HEK293T (cell line): Measurements from ENCODE around the gene RFNG.

Experiments
- CTCF ChIA-PET: fragments of 350-600 bp; formaldehyde crosslinking; extraction: SDS; loops from one replicate; lab custom pipeline; 2021; ENCODE audit warnings: antibody characterized with exemption, inconsistent platforms; lab: Yijun Ruan, JAX
- POLR2A ChIA-PET: fragments of 350-600 bp; formaldehyde crosslinking; extraction: SDS; loops from one replicate; lab custom pipeline; 2020; ENCODE audit warnings: antibody characterized with exemption, inconsistent platforms; lab: Yijun Ruan, JAX
- DNase-seq: peaks from one replicate; pipeline ENCODE4 v3.0.0; 2012; ENCODE audit warnings: mixed read lengths; ENCODE audit errors: extremely low spot score
- ARNT ChIP-seq: fragments of 450-650 bp; IDR thresholded peaks from 2 replicates; pipeline ENCODE4 v1.6.1; 2017; ENCODE audit warnings: mild to moderate bottlenecking
- BHLHE40 ChIP-seq: fragments of 450-650 bp; IDR thresholded peaks from 2 replicates; pipeline ENCODE4 v1.6.1; 2016; ENCODE audit warnings: mild to moderate bottlenecking, moderate library complexity, borderline replicate concordance
- CTBP1 ChIP-seq: fragments of 450-650 bp; IDR thresholded peaks from 2 replicates; pipeline ENCODE4 v1.6.1; 2016; ENCODE audit warnings: borderline replicate concordance
- ELF4 ChIP-seq: fragments of 450-650 bp; IDR thresholded peaks from 2 replicates; pipeline ENCODE4 v1.6.1; 2017; ENCODE audit warnings: antibody characterized with exemption
- FOXA1 ChIP-seq: fragments of 450-650 bp; IDR thresholded peaks from 2 replicates; pipeline ENCODE4 v1.6.1; 2016; ENCODE audit warnings: mild to moderate bottlenecking
- FOXK2 ChIP-seq: fragments of 450-650 bp; IDR thresholded peaks from 2 replicates; pipeline ENCODE4 v1.6.1; 2016; ENCODE audit warnings: mild to moderate bottlenecking
- FOXM1 ChIP-seq: fragments of 450-650 bp; IDR thresholded peaks from 2 replicates; pipeline ENCODE4 v1.6.1; 2017; ENCODE audit warnings: mild to moderate bottlenecking, borderline replicate concordance
- HDGF ChIP-seq: fragments of 450-650 bp; IDR thresholded peaks from 2 replicates; pipeline ENCODE4 v1.6.1; 2017; ENCODE audit warnings: antibody characterized with exemption, borderline replicate concordance
- L3MBTL2 ChIP-seq: fragments of 450-650 bp; conservative IDR thresholded peaks from 2 replicates; pipeline ENCODE4 v1.6.1; 2016; ENCODE audit warnings: mild to moderate bottlenecking
- LEF1 ChIP-seq: fragments of 450-650 bp; IDR thresholded peaks from 2 replicates; pipeline ENCODE4 v1.6.1; 2017; ENCODE audit warnings: mild to moderate bottlenecking, borderline replicate concordance
- NFRKB ChIP-seq: fragments of 450-650 bp; IDR thresholded peaks from 2 replicates; pipeline ENCODE4 v1.6.1; 2016; ENCODE audit warnings: mild to moderate bottlenecking, moderate library complexity
- PKNOX1 ChIP-seq: fragments of 450-650 bp; IDR thresholded peaks from 2 replicates; pipeline ENCODE4 v1.6.1; 2016
- SP1 ChIP-seq: fragments of 450-650 bp; IDR thresholded peaks from 2 replicates; pipeline ENCODE4 v1.6.1; 2017
- SUZ12 ChIP-seq: fragments of 450-650 bp; IDR thresholded peaks from 2 replicates; pipeline ENCODE4 v1.6.1; 2016; ENCODE audit warnings: mild to moderate bottlenecking
- TARDBP ChIP-seq: fragments of 450-650 bp; IDR thresholded peaks from 2 replicates; pipeline ENCODE4 v1.6.1; 2016
- ZNF384 ChIP-seq: fragments of 450-650 bp; IDR thresholded peaks from 2 replicates; pipeline ENCODE4 v1.6.1; 2016

RFNG gene

GRCh38 chr17:82076018-82076784, 24.6 kb upstream of the RFNG start:
- DNase-seq: no peak
- POLR2A ChIA-PET: interaction anchor here (1.2 to 1.9 kb wide), 4 partner anchors 10 to 22 kb away, joined by 3 to 9 read pairs (median 6); partner anchors contain the start of genes DUS1L and FASN
- no peak for TF ChIP-seq PKNOX1
- TF ChIP-seq NFRKB: no peak
- TF ChIP-seq ELF4: no peak
- CTCF ChIA-PET: interaction anchor here (1.5 kb wide), 1 partner anchor 46 kb away, joined by 4 read pairs; no protein-coding TSS in a partner anchor

GRCh38 chr17:82073446-82073845, 21.8 kb upstream of the RFNG start:
- CTCF ChIA-PET: no interaction called here
- TF ChIP-seq BHLHE40: no peak
- TF ChIP-seq L3MBTL2: no peak
- TF ChIP-seq TARDBP: no peak
- no peak for TF ChIP-seq ZNF384
- TF ChIP-seq PKNOX1: no peak
- no peak for DNase-seq
- POLR2A ChIA-PET: interaction anchor here (1.0 kb wide), 1 partner anchor 25 kb away, joined by 4 read pairs; the partner anchor contains the start of gene FASN

- DNase-seq: no peak
- no peak for TF ChIP-seq TARDBP
- TF ChIP-seq CTBP1: no peak
- TF ChIP-seq SUZ12: no peak
- no peak for TF ChIP-seq BHLHE40
- no peak for TF ChIP-seq HDGF
- TF ChIP-seq L3MBTL2: no peak
- TF ChIP-seq ARNT: no peak
- no peak for TF ChIP-seq FOXM1
- no peak for TF ChIP-seq PKNOX1
- no peak for TF ChIP-seq ZNF384
- TF ChIP-seq FOXK2: no peak
- TF ChIP-seq FOXA1: no peak
- no peak for TF ChIP-seq ELF4
- CTCF ChIA-PET: no interaction called here
- POLR2A ChIA-PET: interaction anchor here (1.0 kb wide), 1 partner anchor 26 kb away, joined by 4 read pairs; the partner anchor contains the start of gene FASN
These were observed 21.2 kb upstream of the RFNG start for GRCh38 chr17:82072827-82073226.

- DNase-seq: no peak
- ChIA-PET CTCF (no interaction called here), POLR2A (interaction anchor here (1.8 kb wide), 2 partner anchors 14 to 28 kb away, joined by 3 to 4 read pairs; no protein-coding TSS in a partner anchor)
- TF ChIP-seq FOXM1 (no peak), ZNF384 (no peak), TARDBP (no peak), ARNT (no peak), BHLHE40 (no peak), NFRKB (no peak), PKNOX1 (peak; percentile 90), SP1 (no peak)
These were observed 19.0 kb upstream of the RFNG start for GRCh38 chr17:82070611-82071010.

GRCh38 chr17:82065638-82066303, 14.2 kb upstream of the RFNG start, which contains the start of gene DUS1L:
TSS of gene DUS1L (minus strand) at chr17:82065804. CDS start at chr17:82065059, 745 bp downstream.
- TF ChIP-seq FOXM1 (peak; percentile 89), LEF1 (peak; percentile 68; the same call in 1 of the 2 replicates), ZNF384 (no peak), PKNOX1 (no peak), L3MBTL2 (peak; percentile 44; the same call in 1 of the 2 replicates), ARNT (peak; percentile 88)
- CTCF ChIA-PET: no interaction called here
- POLR2A ChIA-PET: interaction anchor here (0.6 to 6.8 kb wide), 11 partner anchors 11 to 36 kb away, joined by 3 to 46 read pairs (median 3); partner anchors contain the start of genes DCXR, FASN, GPS1 and RAC3
- peak; percentile 86 for DNase-seq
